ENCODE measurements around the gene TNNI2.

- TF ChIP-seq CTCF (IDR thresholded peaks at IDR 0.05), result peak in 1 of 6 experiments; percentile 33
- no peak for TF ChIP-seq POLR2A (IDR thresholded peaks at IDR 0.05)
Observed at GRCh38 chr11:1825039-1825740, 13.6 kb upstream of the TNNI2 start.
